ENCODE data around the gene PLXNB2.

The PLXNB2 gene

GRCh38 chr22:50269573-50269969, 37.9 kb downstream of the PLXNB2 start:
- Histone ChIP-seq H3K4me3 (peak overlapping the region; percentile 78), H3K27ac (peak overlapping the region in 1 of 2 donors; percentile 72)
- TF ChIP-seq CTCF (IDR thresholded peaks at IDR 0.05): no peak
- DNase-seq (ENCODE audit: low spot score): no peak

GRCh38 chr22:50268655-50269113, 38.8 kb downstream of the PLXNB2 start:
- H3K27ac ChIP-seq: peak overlapping the region in 1 of 2 donors; percentile 49
- H3K4me3 ChIP-seq: peak overlapping the region; percentile 78
- DNase-seq (ENCODE audit: low spot score): no peak
- TF ChIP-seq CTCF (IDR thresholded peaks at IDR 0.05): no peak

- H3K4me3 ChIP-seq: peak overlapping the region; percentile 62
- DNase-seq (ENCODE audit: low spot score): no peak
- TF ChIP-seq CTCF (IDR thresholded peaks at IDR 0.05): no peak
- peak overlapping the region in 1 of 2 donors; percentile 49 for H3K27ac ChIP-seq
Observed at GRCh38 chr22:50267591-50268390, 39.7 kb downstream of the PLXNB2 start.

GRCh38 chr22:50266994-50267393, 40.5 kb downstream of the PLXNB2 start:
- no peak for DNase-seq (ENCODE audit: low spot score)
- no peak for TF ChIP-seq CTCF (IDR thresholded peaks at IDR 0.05)
- H3K27ac ChIP-seq: no peak overlapping the region
- peak overlapping the region; percentile 62 for H3K4me3 ChIP-seq

GRCh38 chr22:50264946-50265669, 42.3 kb downstream of the PLXNB2 start:
- no peak overlapping the region for H3K4me3 ChIP-seq
- no peak overlapping the region for H3K27ac ChIP-seq
- no peak for DNase-seq (ENCODE audit: low spot score)
- TF ChIP-seq CTCF (IDR thresholded peaks at IDR 0.05): no peak

GRCh38 chr22:50264104-50264745, 43.2 kb downstream of the PLXNB2 start:
- Histone ChIP-seq H3K4me3 (no peak overlapping the region), H3K27ac (no peak overlapping the region)
- no peak for DNase-seq (ENCODE audit: low spot score)
- no peak for TF ChIP-seq CTCF (IDR thresholded peaks at IDR 0.05)

All from coronary artery (tissue), 2 donors.